ENCODE measurements around the gene YWHAG. TPM values are rescaled to one million over a fixed set of nuclear protein-coding genes. Genes with fewer than 3 reads are reported as not detected.
"Not testable (repeated sequence)": the region's sequence is repeated elsewhere in the genome, so short reads cannot be mapped to it uniquely, and the experiment has no call there.

Gene YWHAG
- polyA plus RNA-seq, 1 of the 3 experiments (the other 2 are of a cell fraction): 60.4 TPM

- no peaks in the 10 kb centered on the region for H3K27me3 ChIP-seq (ENCODE audit: insufficient read depth)
- H3K9me2 ChIP-seq: no peaks in the 10 kb centered on the region
- H3K36me3 ChIP-seq (replicated peaks in 1 of 2; ENCODE audit: control insufficient read depth in 1 of 2, insufficient read depth in 2 of 2, low read length in 1 of 2): no peaks in the 10 kb centered on the region
- TF ChIP-seq FOXJ3 (CRISPR knock-in tag; IDR thresholded peaks at IDR 0.05) (peak; percentile 11; the same call in 1 of the 2 replicates), CHD2 (IDR thresholded peaks at IDR 0.05; ENCODE audit: low read length, partially characterized antibody) (peak; percentile 75), FOSL2 (IDR thresholded peaks at IDR 0.05; ENCODE audit: borderline replicate concordance, low read depth) (no peak), ZBTB33 (IDR thresholded peaks at IDR 0.05; ENCODE audit: borderline replicate concordance, low read depth) (no peak), NFIC (IDR thresholded peaks at IDR 0.05; ENCODE audit: borderline replicate concordance) (peak; percentile 67), GATA2 (CRISPR knock-in tag; IDR thresholded peaks at IDR 0.05) (peak; percentile 95), RAD21 (IDR thresholded peaks at IDR 0.05; ENCODE audit: low read length) (peak; percentile 15; the same call in 1 of the 2 replicates), IRF3 (IDR thresholded peaks at IDR 0.05; ENCODE audit: low read depth, low read length) (no peak), SIN3A (IDR thresholded peaks at IDR 0.05; ENCODE audit: borderline replicate concordance, low read depth, low read length) (no peak; the same call in 1 of the 2 replicates), SMC3 (IDR thresholded peaks at IDR 0.05; ENCODE audit: low read depth, low read length) (peak; percentile 4; the same call in 1 of the 2 replicates), MXI1 (IDR thresholded peaks at IDR 0.05; ENCODE audit: low read depth, low read length) (peak; percentile 93), EP300 (IDR thresholded peaks at IDR 0.05; ENCODE audit: borderline replicate concordance in 1 of 2, low read depth in 1 of 2, low read length in 1 of 2) (peak in 1 of 2 experiments; percentile 75; a peak in 1 of 4 replicates), MAX (IDR thresholded peaks at IDR 0.05; ENCODE audit: low read depth) (peak; percentile 57; the same call in 1 of the 2 replicates)
- H2AFZ ChIP-seq (ENCODE audit: low read depth): peak overlapping the region; percentile 10; the same call in 1 of the 2 replicates
- H3K4me1 ChIP-seq (ENCODE audit: control insufficient read depth in 1 of 2, insufficient read depth in 2 of 2, low read depth in 1 of 2, low read length in 1 of 2): peaks cover 4 to 27% of the 10 kb centered on the region in 2 experiments; a peak in 1 of 4 replicates
- H3K9ac ChIP-seq: no peak overlapping the region
- H4K20me1 ChIP-seq (ENCODE audit: insufficient read depth): no peaks in the 10 kb centered on the region
- H3K27ac ChIP-seq (ENCODE audit: low read depth in 2 of 2, low read length in 1 of 2): peak overlapping the region in 1 of 2 experiments; percentile 62; a peak in 3 of 4 replicates
- 36% methylated on average over 18 of the region's 21 CpGs for WGBS (ENCODE audit: low lambda C conversion rate)
- H3K4me2 ChIP-seq: peak overlapping the region; percentile 12; the same call in 1 of the 2 replicates
- POLR2A ChIA-PET: interaction anchor here (0.7 to 2.0 kb wide), 3 partner anchors 8 to 22 kb away, joined by 3 to 14 read pairs (median 9); no protein-coding TSS in a partner anchor
- no peak overlapping the region for H3K4me3 ChIP-seq (ENCODE audit: low read depth in 2 of 2, low read length in 1 of 2)
- H3K9me3 ChIP-seq: no peaks in the 10 kb centered on the region
- CTCF ChIA-PET: interaction anchor here (4.2 to 21.0 kb wide), 4 partner anchors 18 to 132 kb away, joined by 21 to 774 read pairs (median 104); partner anchors contain the start of genes HSPB1 and SRRM3
- no peaks in the 10 kb centered on the region for H3K79me2 ChIP-seq (ENCODE audit: insufficient read depth)
- peaks cover 4% of the 10 kb centered on the region for H3F3A ChIP-seq (replicated peaks; ENCODE audit: insufficient read depth)
- DNase-seq: peak; percentile 95
Measured at GRCh38 chr7:76310102-76310957, 48.5 kb downstream of the YWHAG start.

- not testable (repeated sequence) for H4K20me1 ChIP-seq (ENCODE audit: insufficient read depth); H3K9me3 ChIP-seq; H3K4me3 ChIP-seq (ENCODE audit: low read depth in 2 of 2, low read length in 1 of 2); DNase-seq; H3K36me3 ChIP-seq (replicated peaks in 1 of 2; ENCODE audit: control insufficient read depth in 1 of 2, insufficient read depth in 2 of 2, low read length in 1 of 2); H3K27ac ChIP-seq (ENCODE audit: low read depth in 2 of 2, low read length in 1 of 2); H2AFZ ChIP-seq (ENCODE audit: low read depth); H3K4me2 ChIP-seq; H3K27me3 ChIP-seq (ENCODE audit: insufficient read depth); H3K9ac ChIP-seq; H3K9me2 ChIP-seq; H3K79me2 ChIP-seq (ENCODE audit: insufficient read depth)
- Histone ChIP-seq H3F3A (replicated peaks; ENCODE audit: insufficient read depth) (peaks cover 11% of the 10 kb centered on the region), H3K4me1 (ENCODE audit: control insufficient read depth in 1 of 2, insufficient read depth in 2 of 2, low read depth in 1 of 2, low read length in 1 of 2) (peaks cover 10 to 29% of the 10 kb centered on the region in 2 experiments; a peak in 2 of 4 replicates)
- ChIA-PET POLR2A (interaction anchor here (2.0 kb wide), 1 partner anchor 8 kb away, joined by 14 read pairs; no protein-coding TSS in a partner anchor), CTCF (interaction anchor here (4.2 to 21.0 kb wide), 4 partner anchors 17 to 132 kb away, joined by 21 to 774 read pairs (median 104); partner anchors contain the start of genes HSPB1 and SRRM3)
- WGBS (ENCODE audit: low lambda C conversion rate): 97% methylated on average over 50 of the region's 50 CpGs
Measured at GRCh38 chr7:76309341-76310101, 49.3 kb downstream of the YWHAG start.

GRCh38 chr7:76308874-76309273, 49.9 kb downstream of the YWHAG start:
- not testable (repeated sequence) for DNase-seq; H4K20me1 ChIP-seq (ENCODE audit: insufficient read depth); H3K36me3 ChIP-seq (replicated peaks in 1 of 2; ENCODE audit: control insufficient read depth in 1 of 2, insufficient read depth in 2 of 2, low read length in 1 of 2); H3K9me3 ChIP-seq; H3K4me3 ChIP-seq (ENCODE audit: low read depth in 2 of 2, low read length in 1 of 2); H2AFZ ChIP-seq (ENCODE audit: low read depth); H3K9me2 ChIP-seq; H3K27me3 ChIP-seq (ENCODE audit: insufficient read depth); H3K9ac ChIP-seq; H3K4me2 ChIP-seq; H3K27ac ChIP-seq (ENCODE audit: low read depth in 2 of 2, low read length in 1 of 2)
- WGBS (ENCODE audit: low lambda C conversion rate): 91% methylated on average over 12 of the region's 12 CpGs
- peaks cover 16% of the 10 kb centered on the region for H3F3A ChIP-seq (replicated peaks; ENCODE audit: insufficient read depth)
- H3K79me2 ChIP-seq (ENCODE audit: insufficient read depth): peaks cover 10% of the 10 kb centered on the region
- POLR2A ChIA-PET: interaction anchor here (2.0 kb wide), 1 partner anchor 9 kb away, joined by 14 read pairs; no protein-coding TSS in a partner anchor
- CTCF ChIA-PET: interaction anchor here (2.1 to 21.0 kb wide), 4 partner anchors 16 to 131 kb away, joined by 5 to 774 read pairs (median 64); partner anchors contain the start of genes HSPB1 and SRRM3
- H3K4me1 ChIP-seq (ENCODE audit: control insufficient read depth in 1 of 2, insufficient read depth in 2 of 2, low read depth in 1 of 2, low read length in 1 of 2): peaks cover 16 to 31% of the 10 kb centered on the region in 2 experiments; a peak in 2 of 4 replicates

Measured in SK-N-SH (cell line).